Measurements from ENCODE around the gene PFKL. TPM values are rescaled to one million over a fixed set of nuclear protein-coding genes. Genes with fewer than 3 reads are reported as not detected.

Gene PFKL
- total RNA-seq, 1 donor from 2014 or later, result 106 TPM

- TF ChIP-seq CTCF (IDR thresholded peaks at IDR 0.05), result no peak
- H3K4me3 ChIP-seq, result no peak overlapping the region
- no peaks in the 10 kb centered on the region for H3K9me3 ChIP-seq
- peaks cover 30% of the 10 kb centered on the region for H3K4me1 ChIP-seq
- H3K27me3 ChIP-seq (ENCODE audit: low read depth), result no peaks in the 10 kb centered on the region
- ATAC-seq (no peak), DNase-seq (no peak)
- H3K36me3 ChIP-seq, result no peaks in the 10 kb centered on the region
- H3K27ac ChIP-seq, result no peak overlapping the region
- intact Hi-C loops (cut with DNase I), result no loop called here
Measured at GRCh38 chr21:44294391-44295162, 5.3 kb upstream of the PFKL start.

- H3K4me1 ChIP-seq, result peaks cover 30% of the 10 kb centered on the region
- no peak overlapping the region for H3K27ac ChIP-seq
- no peak for TF ChIP-seq CTCF (IDR thresholded peaks at IDR 0.05)
- no peak for ATAC-seq
- H3K27me3 ChIP-seq (ENCODE audit: low read depth), result no peaks in the 10 kb centered on the region
- DNase-seq, result no peak
- H3K4me3 ChIP-seq, result no peak overlapping the region
- H3K9me3 ChIP-seq, result no peaks in the 10 kb centered on the region
- intact Hi-C loops (cut with DNase I), result no loop called here
- H3K36me3 ChIP-seq, result no peaks in the 10 kb centered on the region
Measured at GRCh38 chr21:44295163-44295573, 4.7 kb upstream of the PFKL start.

DNA sequence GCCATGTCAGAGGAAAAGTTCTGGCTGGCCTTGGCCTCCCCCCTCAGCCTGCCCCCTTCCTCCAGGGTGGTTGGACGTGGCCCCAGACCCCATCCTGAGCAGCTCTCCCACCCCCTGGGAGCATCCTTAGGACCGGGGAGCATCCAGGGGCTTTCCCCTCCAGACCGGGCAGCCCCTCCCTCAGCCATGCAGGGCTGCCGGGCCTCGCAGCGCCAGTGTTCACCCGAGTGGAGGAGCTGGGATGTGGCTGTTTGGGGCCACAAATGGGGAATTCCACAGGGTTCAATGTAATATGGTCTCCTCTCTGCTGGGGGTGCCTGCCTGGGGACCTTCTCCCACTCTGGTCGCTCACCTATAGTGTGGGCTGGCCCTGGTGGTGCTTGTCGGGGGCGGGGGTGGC, 4.2 kb upstream of the PFKL start:
- intact Hi-C loops (cut with DNase I), result no loop called here

DNA sequence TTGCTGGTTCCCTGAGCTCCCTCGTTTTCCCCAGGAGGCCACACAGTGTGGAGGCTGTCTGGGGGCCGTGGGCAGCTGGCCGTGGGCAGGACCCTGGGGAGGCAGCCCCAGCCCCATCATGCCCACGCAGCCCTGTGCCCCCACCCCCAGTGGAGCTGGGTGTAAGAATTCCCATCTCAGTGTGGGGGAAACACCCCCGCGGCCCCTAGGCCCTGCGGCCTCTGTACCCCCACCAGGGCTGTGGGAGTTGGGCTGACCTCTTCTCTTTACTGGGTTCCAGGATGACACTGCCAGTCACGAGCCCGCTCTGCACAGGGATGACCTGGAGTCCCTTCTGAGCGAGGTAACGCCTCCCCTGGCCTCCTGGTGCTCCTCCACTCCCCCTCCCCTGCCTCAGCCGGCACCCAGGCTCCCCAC, 3.7 kb upstream of the PFKL start:
- no peaks in the 10 kb centered on the region for H3K27me3 ChIP-seq (ENCODE audit: low read depth)
- H3K36me3 ChIP-seq, result no peaks in the 10 kb centered on the region
- ATAC-seq, result no peak
- no peak overlapping the region for H3K27ac ChIP-seq
- DNase-seq, result no peak
- no peaks in the 10 kb centered on the region for H3K9me3 ChIP-seq
- intact Hi-C loops (cut with DNase I), result no loop called here
- H3K4me3 ChIP-seq, result no peak overlapping the region
- H3K4me1 ChIP-seq, result peaks cover 35% of the 10 kb centered on the region
- no peak for TF ChIP-seq CTCF (IDR thresholded peaks at IDR 0.05)

More for the DNA sequence above, 4.2 kb upstream of the PFKL start:
- Histone ChIP-seq H3K4me3 (no peak overlapping the region), H3K9me3 (no peaks in the 10 kb centered on the region), H3K27ac (no peak overlapping the region), H3K36me3 (no peaks in the 10 kb centered on the region), H3K4me1 (peaks cover 30% of the 10 kb centered on the region), H3K27me3 (ENCODE audit: low read depth) (no peaks in the 10 kb centered on the region)
- TF ChIP-seq CTCF (IDR thresholded peaks at IDR 0.05), result no peak
- DNase-seq (no peak), ATAC-seq (no peak)

GRCh38 chr21:44296916-44297315, 2.9 kb upstream of the PFKL start:
- Histone ChIP-seq H3K27me3 (ENCODE audit: low read depth) (no peaks in the 10 kb centered on the region), H3K27ac (no peak overlapping the region), H3K4me3 (no peak overlapping the region), H3K9me3 (no peaks in the 10 kb centered on the region), H3K4me1 (peaks cover 43% of the 10 kb centered on the region), H3K36me3 (no peaks in the 10 kb centered on the region)
- TF ChIP-seq CTCF (IDR thresholded peaks at IDR 0.05), result no peak
- DNase-seq (no peak), ATAC-seq (no peak)
- intact Hi-C loops (cut with DNase I), result no loop called here
